HL-60 (cell line): ENCODE measurements around the gene MLXIPL.

Experiments
- GABPA ChIP-seq: IDR thresholded peaks from 2 replicates; pipeline ENCODE4 v1.6.1; 2012; ENCODE audit warnings: low read depth
- POLR2AphosphoS5 ChIP-seq: IDR thresholded peaks from 2 replicates; pipeline ENCODE4 v1.6.1; 2012; ENCODE audit warnings: low read depth
- SPI1 ChIP-seq: IDR thresholded peaks from 2 replicates; pipeline ENCODE4 v1.6.1; 2012; ENCODE audit warnings: low read depth, mild to moderate bottlenecking, borderline replicate concordance
- TF ChIP-seq, protein P1 (sequence below): IDR thresholded peaks from one replicate; pipeline ENCODE4 v1.5.1; 2011; ENCODE audit warnings: low read length, control low read depth, inconsistent platforms; ENCODE audit not compliant: insufficient read depth

DNA sequence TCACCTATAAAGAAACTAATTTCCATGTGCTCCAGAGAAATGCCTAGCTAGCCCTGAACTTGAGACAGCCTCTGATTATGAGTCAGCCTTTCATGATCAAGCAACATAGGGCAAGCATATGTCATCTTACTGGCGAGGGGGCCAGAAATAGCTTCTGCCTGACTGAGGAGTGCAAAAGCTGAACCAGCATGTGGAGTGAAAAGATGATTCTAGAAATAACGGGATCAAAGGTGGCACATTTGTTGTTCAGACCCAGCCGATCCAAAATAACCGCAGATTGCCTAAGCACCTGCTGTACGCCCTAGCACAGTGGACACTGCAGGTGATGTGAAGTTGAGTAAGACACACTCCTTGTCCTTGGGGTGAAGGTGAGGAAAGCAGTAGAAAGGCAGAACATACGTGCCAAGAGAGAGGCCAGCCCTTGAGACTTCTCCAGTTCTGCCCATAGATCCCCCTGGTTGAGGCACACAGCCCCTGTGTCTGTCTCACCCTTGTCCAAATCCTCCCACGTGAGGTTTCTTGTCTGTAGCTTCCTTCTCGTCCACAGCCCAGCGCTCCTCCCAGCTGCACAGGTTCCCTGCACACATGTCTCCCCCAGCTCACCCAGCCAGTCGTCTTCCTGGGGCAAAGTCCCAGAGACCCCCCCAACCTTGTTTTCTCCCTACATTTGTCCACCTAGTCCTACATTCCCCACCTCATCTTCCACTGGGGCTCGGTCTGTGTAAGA is 64.0 kb downstream of the MLXIPL start:
- TF ChIP-seq, protein P1, sequence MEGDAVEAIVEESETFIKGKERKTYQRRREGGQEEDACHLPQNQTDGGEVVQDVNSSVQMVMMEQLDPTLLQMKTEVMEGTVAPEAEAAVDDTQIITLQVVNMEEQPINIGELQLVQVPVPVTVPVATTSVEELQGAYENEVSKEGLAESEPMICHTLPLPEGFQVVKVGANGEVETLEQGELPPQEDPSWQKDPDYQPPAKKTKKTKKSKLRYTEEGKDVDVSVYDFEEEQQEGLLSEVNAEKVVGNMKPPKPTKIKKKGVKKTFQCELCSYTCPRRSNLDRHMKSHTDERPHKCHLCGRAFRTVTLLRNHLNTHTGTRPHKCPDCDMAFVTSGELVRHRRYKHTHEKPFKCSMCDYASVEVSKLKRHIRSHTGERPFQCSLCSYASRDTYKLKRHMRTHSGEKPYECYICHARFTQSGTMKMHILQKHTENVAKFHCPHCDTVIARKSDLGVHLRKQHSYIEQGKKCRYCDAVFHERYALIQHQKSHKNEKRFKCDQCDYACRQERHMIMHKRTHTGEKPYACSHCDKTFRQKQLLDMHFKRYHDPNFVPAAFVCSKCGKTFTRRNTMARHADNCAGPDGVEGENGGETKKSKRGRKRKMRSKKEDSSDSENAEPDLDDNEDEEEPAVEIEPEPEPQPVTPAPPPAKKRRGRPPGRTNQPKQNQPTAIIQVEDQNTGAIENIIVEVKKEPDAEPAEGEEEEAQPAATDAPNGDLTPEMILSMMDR = no peak
- no peak; the same call in 1 of the 2 replicates for TF ChIP-seq POLR2AphosphoS5
- TF ChIP-seq SPI1 = no peak
- no peak for TF ChIP-seq GABPA
